ENCODE results near the gene KCNJ5.

KCNJ5 gene

GRCh38 chr11:128879817-128880216 lies 11.3 kb upstream of the KCNJ5 start:
- DNase-seq (ENCODE audit: low spot score) = no peak

GRCh38 chr11:128881221-128881620 lies 9.9 kb upstream of the KCNJ5 start:
- no peak for TF ChIP-seq CTCF (IDR thresholded peaks at IDR 0.05; ENCODE audit: extremely low read depth, missing control alignments)
- DNase-seq (ENCODE audit: low spot score) = no peak

More at GRCh38 chr11:128879817-128880216, 11.3 kb upstream of the KCNJ5 start:
- TF ChIP-seq CTCF (IDR thresholded peaks at IDR 0.05; ENCODE audit: extremely low read depth, missing control alignments) = no peak

GRCh38 chr11:128882451-128882850 lies 8.7 kb upstream of the KCNJ5 start:
- TF ChIP-seq CTCF (IDR thresholded peaks at IDR 0.05; ENCODE audit: extremely low read depth, missing control alignments) = no peak
- DNase-seq (ENCODE audit: low spot score) = no peak

- DNase-seq (ENCODE audit: low spot score) = no peak
- no peak for TF ChIP-seq CTCF (IDR thresholded peaks at IDR 0.05; ENCODE audit: extremely low read depth, missing control alignments)
Observed at GRCh38 chr11:128884054-128884453, 7.1 kb upstream of the KCNJ5 start.

- DNase-seq (ENCODE audit: low spot score) = peak; percentile 79
- TF ChIP-seq CTCF (IDR thresholded peaks at IDR 0.05; ENCODE audit: extremely low read depth, missing control alignments) = peak; percentile 23
Observed at GRCh38 chr11:128884703-128885338, 6.3 kb upstream of the KCNJ5 start.

- DNase-seq (ENCODE audit: low spot score) = no peak
Observed at GRCh38 chr11:128886406-128887124, 4.6 kb upstream of the KCNJ5 start.

More at GRCh38 chr11:128886406-128887124, 4.6 kb upstream of the KCNJ5 start:
- no peak for TF ChIP-seq CTCF (IDR thresholded peaks at IDR 0.05; ENCODE audit: extremely low read depth, missing control alignments)

All from GM20000 (cell line).